H1 (cell line): Measurements from ENCODE around the gene CTNNBL1. TPM values are rescaled to one million over a fixed set of nuclear protein-coding genes. Genes with fewer than 3 reads are reported as not detected.

Experiments used
- EP300 ChIP-seq, 2 experiments: IDR thresholded peaks; 1 replicate in 1 of 2; 2 replicates in 1 of 2; pipeline ENCODE4 v1.6.1; 2011 to 2012; ENCODE audit warnings: low read depth in 2 of 2, low read length in 2 of 2, mild to moderate bottlenecking in 2 of 2, borderline replicate concordance in 1 of 2, inconsistent platforms in 1 of 2, moderate library complexity in 1 of 2
- GABPA ChIP-seq: IDR thresholded peaks from 2 replicates; pipeline ENCODE4 v1.6.1; 2011; ENCODE audit warnings: mild to moderate bottlenecking, low read length, moderate library complexity, borderline replicate concordance; ENCODE audit not compliant: insufficient read depth
- POLR2AphosphoS5 ChIP-seq: IDR thresholded peaks from 2 replicates; pipeline ENCODE4 v1.6.1; 2011; ENCODE audit warnings: low read depth, low read length
- RAD21 ChIP-seq, 2 experiments: IDR thresholded peaks in 1 of 2; conservative IDR thresholded peaks in 1 of 2; 2 replicates each; pipeline ENCODE4 v1.6.1; 2011; ENCODE audit warnings: low read depth in 2 of 2, low read length in 2 of 2, improper control_type of control experiment in 1 of 2, inconsistent platforms in 1 of 2, mild to moderate bottlenecking in 1 of 2, moderate library complexity in 1 of 2
- RNF2 ChIP-seq: fragments of 200-900, 300-1000 bp; sonication (generic); IDR thresholded peaks from 2 replicates; pipeline ENCODE4 v1.7.1; 2016; ENCODE audit warnings: borderline replicate concordance, low read depth, mild to moderate bottlenecking, antibody characterized with exemption, low read length; ENCODE audit not compliant: poor library complexity, severe bottlenecking; ENCODE audit errors: missing control alignments
- SP1 ChIP-seq: IDR thresholded peaks from 2 replicates; pipeline ENCODE4 v1.6.1; 2011; ENCODE audit warnings: low read depth, low read length
- SUZ12 ChIP-seq: fragments of 200-600 bp; sonication (generic); IDR thresholded peaks from 2 replicates; pipeline ENCODE4 v1.6.1; 2012; ENCODE audit warnings: mild to moderate bottlenecking, inconsistent platforms, low read length, moderate library complexity, mixed read lengths
- TEAD4 ChIP-seq: IDR thresholded peaks from 2 replicates; pipeline ENCODE4 v1.6.1; 2012; ENCODE audit warnings: low read depth, low read length, inconsistent platforms, mixed read lengths
- polyA plus RNA-seq, 7 experiments: library from polyadenylated mRNA; depleted of rRNA in 3 of 7; stranded (reverse) in 5 of 7; unstranded in 2 of 7; fragments of >200 nt in 5 of 7; fragments of 200-250 nt in 2 of 7; gene quantifications; 1 replicate in 5 of 7; 2 replicates in 1 of 7; 4 replicates in 1 of 7; pipeline versions ENCODE4 v1.2.1 to v1.2.3, GENCODE V29; 2011 to 2013; ENCODE audit warnings: missing spikeins in 2 of 7, mixed read lengths in 2 of 7
- total RNA-seq: library from RNA; stranded (reverse); fragmentation: NEBNext Ultra II Directional; extraction: Animal tissue kit (Norgen Biotek cat#: 25700); gene quantifications from 2 replicates; pipeline ENCODE4 v1.2.1, GENCODE V29; 2021

Gene CTNNBL1
- total and polyA plus RNA-seq, 2 of the 8 experiments (the other 6 are each of a cell fraction or from before 2014, with no cell fraction given), result 19.6 to 81.6 TPM

- no peak for TF ChIP-seq SUZ12
- TF ChIP-seq SP1, result peak; percentile 46; the same call in 1 of the 2 replicates
- no peak for TF ChIP-seq EP300 (IDR thresholded peaks at IDR 0.05; ENCODE audit: borderline replicate concordance in 1 of 2, low read depth in 2 of 2, low read length in 2 of 2)
- TF ChIP-seq GABPA, result no peak
- no peak for TF ChIP-seq RAD21 (IDR thresholded peaks at IDR 0.05 in 1 of 2, conservative IDR thresholded peaks at IDR 0.05 in 1 of 2; ENCODE audit: low read depth in 2 of 2, low read length in 2 of 2)
- TF ChIP-seq POLR2AphosphoS5, result no peak
- TF ChIP-seq RNF2, result no peak
- TF ChIP-seq TEAD4, result no peak
Measured at GRCh38 chr20:37915434-37915787, 221.6 kb downstream of the CTNNBL1 start (continued).
